ENCODE measurements around the gene FBN3. TPM values are rescaled to one million over a fixed set of nuclear protein-coding genes. Genes with fewer than 3 reads are reported as not detected.

Gene FBN3
- total RNA-seq, 1 donor from 2014 or later: not detected

DNA sequence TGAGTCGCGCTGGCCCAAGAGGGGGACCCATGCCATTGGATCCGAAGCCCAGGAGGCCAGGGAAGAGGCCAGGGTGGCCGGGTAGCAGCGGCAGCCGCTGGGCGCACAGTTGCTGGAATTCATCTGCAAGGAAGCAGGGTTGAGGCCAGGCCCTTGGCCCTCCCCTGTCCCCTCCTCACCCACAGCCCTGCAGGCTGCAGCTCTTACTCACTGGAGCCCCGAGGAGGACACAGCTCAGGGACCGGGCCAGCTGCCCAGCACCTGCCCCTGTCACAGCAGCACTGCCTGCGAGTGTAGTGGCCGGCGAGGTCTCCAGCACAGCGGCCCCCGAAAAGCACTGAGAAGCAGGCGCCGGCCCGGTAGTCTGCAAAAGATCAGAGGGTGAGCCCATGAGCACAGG, 11.2 kb downstream of the FBN3 start:
- H3K9me3 ChIP-seq: no peaks in the 10 kb centered on the region
- intact Hi-C loops (cut with DNase I): no loop called here
- H3K36me3 ChIP-seq: no peaks in the 10 kb centered on the region
- no peak for TF ChIP-seq CTCF (IDR thresholded peaks at IDR 0.05)
- H3K4me1 ChIP-seq: no peaks in the 10 kb centered on the region
- no peak overlapping the region for H3K4me3 ChIP-seq
- H3K27ac ChIP-seq: no peak overlapping the region
- H3K27me3 ChIP-seq: no peaks in the 10 kb centered on the region
- DNase-seq (ENCODE audit: low spot score in 2 of 2): no peak

DNA sequence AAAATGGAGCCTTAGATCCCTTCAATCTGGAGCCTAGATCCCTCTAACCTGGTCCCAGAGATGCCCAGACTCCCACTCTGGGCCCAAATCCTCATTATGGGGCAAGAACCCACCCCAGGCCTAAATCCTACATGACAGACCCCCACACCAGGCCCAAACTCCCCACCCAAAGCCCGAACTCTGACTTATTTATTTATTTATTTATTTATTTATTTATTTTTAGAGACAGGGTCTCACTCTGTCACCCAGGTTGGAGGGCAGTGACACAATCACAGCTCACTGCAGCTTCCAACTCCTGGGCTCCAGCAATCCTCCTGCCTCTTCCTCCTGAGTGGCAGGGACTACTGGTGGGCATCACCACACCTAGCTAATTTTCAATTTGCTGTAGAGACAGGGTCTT, 12.0 kb downstream of the FBN3 start:
- intact Hi-C loops (cut with DNase I): no loop called here
- no peaks in the 10 kb centered on the region for H3K27me3 ChIP-seq
- TF ChIP-seq CTCF (IDR thresholded peaks at IDR 0.05): no peak
- no peaks in the 10 kb centered on the region for H3K9me3 ChIP-seq
- H3K27ac ChIP-seq: no peak overlapping the region
- no peak for DNase-seq (ENCODE audit: low spot score in 2 of 2)
- no peaks in the 10 kb centered on the region for H3K4me1 ChIP-seq
- no peaks in the 10 kb centered on the region for H3K36me3 ChIP-seq
- no peak overlapping the region for H3K4me3 ChIP-seq

DNA sequence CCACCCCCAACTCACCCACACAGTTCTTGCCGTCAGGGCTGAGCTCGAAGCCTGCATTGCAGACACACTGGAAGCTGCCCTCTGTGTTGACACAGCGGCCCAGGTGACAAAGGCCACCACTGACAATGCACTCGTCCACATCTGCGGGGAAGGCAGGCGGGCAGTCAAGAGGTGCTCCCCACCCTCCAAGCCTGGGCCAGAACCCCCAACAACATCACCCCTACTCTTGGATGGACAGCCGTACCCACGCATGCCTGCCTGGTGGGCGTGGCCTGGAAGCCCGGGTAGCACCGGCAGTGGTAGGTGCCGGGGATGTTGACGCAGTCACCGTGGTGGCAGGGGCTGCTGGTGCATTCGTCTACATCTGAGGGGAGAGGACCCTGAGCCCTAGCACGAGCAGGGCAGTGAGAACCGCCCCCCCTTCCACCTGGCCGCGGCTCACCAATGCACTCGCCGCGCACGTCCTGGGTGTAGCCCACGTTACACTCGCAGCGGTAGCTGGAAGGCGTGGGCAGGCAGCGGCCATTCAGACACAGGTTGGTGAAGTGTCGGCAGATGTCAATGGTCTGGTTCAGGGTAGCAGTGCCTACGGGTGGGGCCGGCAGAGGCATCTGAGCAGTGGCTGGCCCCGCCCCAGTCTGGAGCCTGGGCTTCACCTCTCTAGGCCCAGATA, 13.3 kb downstream of the FBN3 start:
- Histone ChIP-seq H3K4me3 (no peak overlapping the region), H3K9me3 (no peaks in the 10 kb centered on the region), H3K27me3 (no peaks in the 10 kb centered on the region), H3K27ac (no peak overlapping the region), H3K36me3 (no peaks in the 10 kb centered on the region), H3K4me1 (no peaks in the 10 kb centered on the region)
- DNase-seq (ENCODE audit: low spot score in 2 of 2): no peak
- intact Hi-C loops (cut with DNase I): no loop called here
- no peak for TF ChIP-seq CTCF (IDR thresholded peaks at IDR 0.05)

DNA sequence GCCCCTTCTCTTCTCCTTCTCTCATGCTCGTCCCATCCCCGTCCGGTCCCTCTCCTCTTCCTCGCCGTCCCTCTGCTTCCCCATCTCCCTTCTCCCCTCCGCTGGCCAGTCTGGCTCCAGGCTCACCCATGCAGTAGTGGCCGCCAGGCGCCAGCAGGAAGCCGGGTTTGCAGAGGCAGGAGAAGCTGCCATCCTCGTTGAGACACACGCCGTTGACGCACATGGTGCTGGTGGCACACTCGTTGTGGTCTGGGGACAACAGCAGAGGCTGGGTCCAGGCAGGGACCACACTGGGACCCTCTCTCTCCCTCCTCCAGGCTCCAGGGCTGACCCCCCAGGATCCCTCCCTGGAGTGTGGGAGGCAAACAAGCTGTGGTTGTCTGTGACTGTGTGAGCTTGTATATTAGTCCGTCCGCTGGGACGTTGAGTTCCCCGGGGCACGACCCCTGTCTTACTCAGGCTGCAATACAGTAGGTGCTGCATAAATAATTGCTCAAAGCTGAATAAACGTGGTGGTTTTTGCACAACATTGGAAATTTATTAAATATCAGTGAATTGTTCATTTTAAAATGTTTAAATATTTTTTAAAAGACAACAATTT, 16.4 kb downstream of the FBN3 start:
- H3K27me3 ChIP-seq: no peaks in the 10 kb centered on the region
- H3K4me1 ChIP-seq: no peaks in the 10 kb centered on the region
- intact Hi-C loops (cut with DNase I): no loop called here
- TF ChIP-seq CTCF (IDR thresholded peaks at IDR 0.05): no peak
- DNase-seq (ENCODE audit: low spot score in 2 of 2): no peak
- H3K36me3 ChIP-seq: no peaks in the 10 kb centered on the region
- H3K4me3 ChIP-seq: no peak overlapping the region
- H3K9me3 ChIP-seq: no peaks in the 10 kb centered on the region
- H3K27ac ChIP-seq: no peak overlapping the region

- Histone ChIP-seq H3K36me3 (no peaks in the 10 kb centered on the region), H3K27me3 (no peaks in the 10 kb centered on the region), H3K4me3 (no peak overlapping the region), H3K4me1 (no peaks in the 10 kb centered on the region), H3K27ac (no peak overlapping the region), H3K9me3 (no peaks in the 10 kb centered on the region)
- no peak for DNase-seq (ENCODE audit: low spot score in 2 of 2)
- no peak for TF ChIP-seq CTCF (IDR thresholded peaks at IDR 0.05)
- intact Hi-C loops (cut with DNase I): no loop called here
These were observed 17.9 kb downstream of the FBN3 start for GRCh38 chr19:8131517-8131916.
